ENCODE results near the gene GPR107.

- no peak for TF ChIP-seq RNF2 (IDR thresholded peaks at IDR 0.05; ENCODE audit: borderline replicate concordance, low read depth)
- no peak for TF ChIP-seq MAZ (IDR thresholded peaks at IDR 0.05; ENCODE audit: borderline replicate concordance, low read depth, low read length)
Measured at GRCh38 chr9:130030651-130031127, 23.0 kb upstream of the GPR107 start.

All from A549 (cell line).